Naive thymus-derived CD4-positive, alpha-beta T cell (primary cell): ENCODE measurements around the gene SPACDR. TPM values are rescaled to one million over a fixed set of nuclear protein-coding genes. Genes with fewer than 3 reads are reported as not detected.

Experiments
- ATAC-seq: fragments of 150-1000 bp; cut with Tn5 transposase; 2 replicates; pipeline ENCODE4 v1.10.0; 2021; ENCODE audit warnings: mild to moderate bottlenecking, moderate library complexity
- CTCF ChIA-PET: fragments of 350-600 bp; sonication (Branson Sonifier 250); formaldehyde crosslinking; loops from one replicate; lab custom pipeline; 2021; ENCODE audit warnings: antibody characterized with exemption; lab: Charles Lee
- POLR2A ChIA-PET: fragments of 350-600 bp; sonication (Branson Sonifier 250); formaldehyde crosslinking; loops from one replicate; lab custom pipeline; 2021; ENCODE audit warnings: antibody characterized with exemption, inconsistent platforms; lab: Charles Lee
- DNase-seq, 9 donors: peaks; one replicate each; pipeline versions ENCODE4 v3.0.0 to v3.0.0-alpha.2; 2020 to 2022; ENCODE audit warnings: mixed read lengths in 1 of 9
- H3K27ac ChIP-seq: one replicate; pipeline ENCODE4 v1.7.0; 2013; ENCODE audit warnings: mild to moderate bottlenecking, low read depth, low read length, moderate library complexity
- H3K27me3 ChIP-seq, 2 donors: one replicate each; pipeline ENCODE4 v1.7.0; 2013; ENCODE audit warnings: low read length in 2 of 2, mild to moderate bottlenecking in 2 of 2, moderate library complexity in 2 of 2; ENCODE audit not compliant: control insufficient read depth in 2 of 2, insufficient read depth in 2 of 2
- H3K36me3 ChIP-seq, 3 experiments: 1 replicate in 2 of 3; 2 replicates in 1 of 3; pipeline ENCODE4 v1.7.0; 2013; ENCODE audit warnings: low read length in 3 of 3, mild to moderate bottlenecking in 3 of 3, moderate library complexity in 1 of 3; ENCODE audit not compliant: insufficient read depth in 3 of 3, control insufficient read depth in 2 of 3
- H3K4me1 ChIP-seq, 2 donors: one replicate each; pipeline ENCODE4 v1.7.0; 2013; ENCODE audit warnings: low read length in 2 of 2, mild to moderate bottlenecking in 2 of 2, moderate library complexity in 1 of 2; ENCODE audit not compliant: control insufficient read depth in 2 of 2, insufficient read depth in 2 of 2
- H3K4me3 ChIP-seq: 2 replicates; pipeline ENCODE4 v1.7.0; 2013; ENCODE audit warnings: mild to moderate bottlenecking, low read length
- H3K9me3 ChIP-seq, 3 experiments: 1 replicate in 2 of 3; 2 replicates in 1 of 3; pipeline ENCODE4 v1.7.0; 2013; ENCODE audit warnings: low read length in 3 of 3; ENCODE audit not compliant: control insufficient read depth in 2 of 3
- H3K27ac Mint-ChIP-seq, 9 donors: one replicate each; pipeline ENCODE4 v1.8.0; 2020 to 2022; ENCODE audit warnings: mixed read lengths in 9 of 9, mild to moderate bottlenecking in 8 of 9, moderate library complexity in 5 of 9, inconsistent platforms in 2 of 9
- H3K27me3 Mint-ChIP-seq, 5 donors: one replicate each; pipeline ENCODE4 v1.8.0; 2021 to 2022; ENCODE audit warnings: mixed read lengths in 5 of 5, mild to moderate bottlenecking in 1 of 5
- H3K36me3 Mint-ChIP-seq, 5 donors: one replicate each; pipeline ENCODE4 v1.8.0; 2020 to 2022; ENCODE audit warnings: mixed read lengths in 5 of 5, mild to moderate bottlenecking in 3 of 5, inconsistent platforms in 1 of 5
- H3K4me1 Mint-ChIP-seq, 7 donors: one replicate each; pipeline ENCODE4 v1.8.0; 2020 to 2022; ENCODE audit warnings: mixed read lengths in 7 of 7, mild to moderate bottlenecking in 3 of 7, inconsistent platforms in 1 of 7
- H3K4me3 Mint-ChIP-seq, 10 donors: one replicate each; pipeline ENCODE4 v1.8.0; 2020 to 2022; ENCODE audit warnings: mild to moderate bottlenecking in 10 of 10, mixed read lengths in 10 of 10, moderate library complexity in 6 of 10, inconsistent platforms in 2 of 10
- H3K9me3 Mint-ChIP-seq, 11 donors: one replicate each; pipeline ENCODE4 v1.8.0; 2020 to 2022; ENCODE audit warnings: mixed read lengths in 11 of 11, mild to moderate bottlenecking in 4 of 11, inconsistent platforms in 1 of 11, moderate library complexity in 1 of 11
- intact Hi-C, 2 donors: fragments of 100-400 bp; cut with micrococcal nuclease; formaldehyde crosslinking; loops; one replicate each; pipeline ENCODE4 v1.15.1; 2023
- polyA plus RNA-seq, 2 donors: library from polyadenylated mRNA; unstranded; fragments of 300-500 nt; fragmentation: Illumina TruSeq; gene quantifications; one replicate each; pipeline ENCODE4 v1.2.3, GENCODE V29; 2021
- total RNA-seq, 6 experiments: library from RNA in 5 of 6; stranded (reverse) in 5 of 6; gene quantifications; 1 replicate in 5 of 6; 2 replicates in 1 of 6; pipeline ENCODE4 v1.2.3 and lab custom pipeline; 2021 to 2026

SPACDR gene, protein sequence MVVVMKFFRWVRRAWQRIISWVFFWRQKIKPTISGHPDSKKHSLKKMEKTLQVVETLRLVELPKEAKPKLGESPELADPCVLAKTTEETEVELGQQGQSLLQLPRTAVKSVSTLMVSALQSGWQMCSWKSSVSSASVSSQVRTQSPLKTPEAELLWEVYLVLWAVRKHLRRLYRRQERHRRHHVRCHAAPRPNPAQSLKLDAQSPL
- total RNA-seq (1 to 10 TPM; 1.6 to 7.8 (median 2.2) TPM), polyA plus RNA-seq (under 1 TPM in 1 of 2 donors, not detected in 1; 0.85 TPM), total RNA-seq (lab: John Stamatoyannopoulos, UW) (0.40 reads per million)

DNA sequence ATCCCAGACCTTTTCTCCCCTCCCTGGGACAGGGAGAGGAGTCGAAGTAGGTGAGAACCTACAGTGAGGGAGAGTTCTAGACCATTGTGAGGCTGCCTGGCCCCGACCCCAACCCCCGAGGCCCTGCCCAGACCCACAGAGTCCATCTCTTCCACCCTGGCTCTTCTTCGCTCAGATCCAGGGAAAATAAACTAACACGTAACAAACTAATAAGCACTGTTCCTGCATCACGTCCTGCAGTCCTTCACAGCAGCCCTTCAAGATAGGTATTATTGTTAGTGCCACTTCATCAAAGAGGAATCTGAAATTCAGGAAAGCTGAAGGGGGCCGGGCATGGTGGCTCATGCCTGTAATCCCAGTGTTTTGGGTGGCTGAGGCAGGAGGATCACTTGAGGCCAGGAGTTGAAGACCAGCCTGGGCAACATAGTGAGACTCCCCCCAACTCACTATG lies at the start of gene SPACDR:
SPACDR (minus strand) TSS at position 51 of the 451 bp plus-strand sequence. CDS start 235 bp downstream, outside the sequence.
- POLR2A ChIA-PET = interaction anchor here (0.6 to 1.8 kb wide), 5 partner anchors 10 to 230 kb away, joined by 3 to 5 read pairs (median 3); partner anchors contain the start of genes GIGYF1 and TSC22D4
- Histone ChIP-seq H3K36me3 (peaks cover 8 to 63% (median 10%) of the 10 kb centered on the region in 3 experiments), H3K9me3 (no peaks in the 10 kb centered on the region), H3K4me3 (no peak within 1 kb of the TSS), H3K27me3 (no peaks in the 10 kb centered on the region), H3K27ac (no peak within 1 kb of the TSS), H3K4me1 (peaks cover 3% of the 10 kb centered on the region in 2 donors)
- Mint-ChIP-seq H3K27me3 (no peaks in the 10 kb centered on the region), H3K9me3 (no peaks in the 10 kb centered on the region), H3K27ac (peak within 1 kb of the TSS in 6 of 9 donors; percentile 12 to 77 (median 38)), H3K4me3 (no peak within 1 kb of the TSS), H3K36me3 (peaks cover 0 to 12% (median 0%) of the 10 kb centered on the region in 5 donors), H3K4me1 (peaks cover 0 to 16% (median 4%) of the 10 kb centered on the region in 7 donors)
- DNase-seq (no peak), ATAC-seq (no peak)
- intact Hi-C loops = no loop called here
- CTCF ChIA-PET = no interaction called here

DNA sequence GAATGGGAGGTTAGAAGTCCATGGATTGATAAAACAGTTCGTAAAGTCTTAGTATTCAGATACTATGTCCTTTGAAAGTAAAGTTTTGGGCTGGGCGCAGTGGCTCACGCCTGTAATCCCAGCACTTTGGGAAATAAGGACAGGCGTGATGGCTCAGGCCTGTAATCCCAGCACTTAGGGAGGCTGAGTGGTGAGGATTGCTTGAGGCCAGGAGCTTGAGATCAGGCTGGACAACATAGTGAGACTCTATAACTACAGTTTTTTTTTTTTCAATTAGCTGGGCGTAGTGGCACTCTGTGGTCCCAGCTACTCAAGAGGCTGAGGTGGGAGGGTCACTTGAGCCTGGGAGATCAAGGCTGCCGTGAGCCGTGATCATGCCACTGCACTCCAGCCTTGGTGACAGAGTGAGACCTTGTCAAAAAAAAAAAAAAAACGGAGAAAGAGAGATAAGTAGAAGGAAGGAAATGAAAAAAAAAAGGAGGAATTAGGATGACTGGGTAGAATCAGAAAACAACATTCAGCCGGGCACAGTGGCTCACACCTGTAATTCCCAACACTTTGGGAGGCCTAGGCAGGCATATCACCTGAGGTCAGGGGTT lies 49.3 kb upstream of the SPACDR start:
- H3K4me3 ChIP-seq = no peak overlapping the region
- peaks cover 19 to 41% (median 31%) of the 10 kb centered on the region in 7 donors for H3K4me1 Mint-ChIP-seq
- peak overlapping the region in 2 of 9 donors; percentile 55 to 73 for H3K27ac Mint-ChIP-seq
- CTCF ChIA-PET = interaction anchor here (0.6 to 0.7 kb wide), 2 partner anchors 20 to 434 kb away, joined by 3 to 6 read pairs; no protein-coding TSS in a partner anchor
- H3K4me3 Mint-ChIP-seq = peak overlapping the region in 3 of 10 donors; percentile 7 to 32 (median 12)
- DNase-seq (no peak), ATAC-seq (no peak)
- peaks cover 23 to 29% of the 10 kb centered on the region in 2 donors for H3K4me1 ChIP-seq
- POLR2A ChIA-PET = no interaction called here
- H3K27me3 ChIP-seq = no peaks in the 10 kb centered on the region
- no peaks in the 10 kb centered on the region for H3K36me3 ChIP-seq
- H3K27me3 Mint-ChIP-seq = peaks cover 0 to 4% (median 0%) of the 10 kb centered on the region in 5 donors
- H3K36me3 Mint-ChIP-seq = no peaks in the 10 kb centered on the region
- H3K9me3 ChIP-seq = no peaks in the 10 kb centered on the region
- H3K27ac ChIP-seq = no peak overlapping the region
- intact Hi-C loops = no loop called here
- no peaks in the 10 kb centered on the region for H3K9me3 Mint-ChIP-seq

DNA sequence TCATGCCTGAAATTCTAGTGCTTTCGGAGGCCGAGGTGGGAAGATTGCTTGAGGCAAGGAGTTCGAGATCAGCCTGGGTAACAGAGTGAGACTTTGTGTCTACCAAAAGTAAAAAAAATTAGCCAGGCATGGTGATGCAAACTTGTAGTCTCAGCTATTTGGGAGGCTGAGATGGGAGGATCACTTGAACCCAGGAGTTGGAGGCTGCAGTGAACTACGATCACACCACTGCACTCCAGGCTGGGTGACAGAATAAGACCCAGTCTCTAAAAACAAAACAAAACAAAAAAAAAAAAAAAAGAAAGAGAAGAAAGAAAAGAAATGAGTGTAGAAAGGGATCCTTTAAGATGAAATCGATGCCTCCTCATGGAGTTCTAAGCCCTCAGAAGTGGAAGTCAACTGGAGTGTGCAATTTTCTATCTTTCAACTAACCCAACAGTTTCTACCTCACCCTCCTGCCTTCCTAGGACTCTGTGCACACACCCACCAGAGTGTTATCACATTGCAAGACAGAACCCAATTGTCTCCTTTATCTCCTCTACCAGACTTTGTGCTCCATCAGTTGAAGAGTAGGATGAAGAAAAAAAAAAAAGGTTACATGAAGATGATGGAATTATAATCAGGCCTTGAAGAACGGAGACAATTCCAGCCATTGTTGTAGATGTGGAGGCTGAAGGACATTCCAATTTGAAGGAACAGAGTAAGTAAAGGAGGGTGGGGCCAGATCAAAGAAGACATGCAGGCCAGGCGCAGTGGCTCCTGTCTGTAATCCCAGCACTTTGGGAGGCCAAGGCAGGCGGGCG lies 46.6 kb upstream of the SPACDR start:
- DNase-seq (no peak), ATAC-seq (no peak)
- ChIA-PET POLR2A (no interaction called here), CTCF (no interaction called here)
- peak overlapping the region in 3 of 9 donors; percentile 3 to 63 (median 45) for H3K27ac Mint-ChIP-seq
- peaks cover 12 to 23% (median 17%) of the 10 kb centered on the region in 7 donors for H3K4me1 Mint-ChIP-seq
- H3K27me3 Mint-ChIP-seq = peaks cover 0 to 7% (median 0%) of the 10 kb centered on the region in 5 donors
- H3K9me3 ChIP-seq = no peaks in the 10 kb centered on the region
- H3K27ac ChIP-seq = no peak overlapping the region
- peaks cover 3 to 9% of the 10 kb centered on the region in 2 donors for H3K4me1 ChIP-seq
- no peak overlapping the region for H3K4me3 ChIP-seq
- intact Hi-C loops = no loop called here
- no peaks in the 10 kb centered on the region for H3K36me3 Mint-ChIP-seq
- peaks cover 0 to 2% (median 0%) of the 10 kb centered on the region in 11 donors for H3K9me3 Mint-ChIP-seq
- no peak overlapping the region for H3K4me3 Mint-ChIP-seq
- no peaks in the 10 kb centered on the region for H3K36me3 ChIP-seq
- no peaks in the 10 kb centered on the region for H3K27me3 ChIP-seq

DNA sequence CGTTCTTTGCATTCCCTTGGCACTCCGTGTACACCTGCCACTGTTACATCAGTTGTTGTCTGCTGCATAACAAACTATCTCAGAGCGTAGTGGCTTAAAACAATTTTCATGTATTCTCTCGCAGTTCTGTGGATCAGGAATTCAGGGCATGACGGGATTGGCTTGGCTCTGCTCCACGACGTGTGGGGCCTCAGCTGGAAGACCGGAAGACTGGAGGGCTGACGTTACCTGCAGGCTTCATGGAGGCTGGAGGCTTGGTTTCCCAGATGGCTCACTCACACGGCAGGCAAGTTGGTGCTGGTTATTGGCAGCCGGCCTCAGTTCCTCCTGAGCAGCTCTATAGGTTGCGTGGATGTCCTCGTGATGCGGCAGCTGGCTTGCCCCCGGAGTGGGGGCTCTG lies 45.2 kb upstream of the SPACDR start:
- CTCF ChIA-PET = interaction anchor here (0.6 kb wide), 1 partner anchor 164 kb away, joined by 4 read pairs; no protein-coding TSS in a partner anchor
- no peak for ATAC-seq
- H3K27me3 ChIP-seq = no peaks in the 10 kb centered on the region
- intact Hi-C loops = no loop called here
- H3K9me3 ChIP-seq = no peaks in the 10 kb centered on the region
- H3K27ac ChIP-seq = no peak overlapping the region
- H3K4me3 ChIP-seq = no peak overlapping the region
- Mint-ChIP-seq H3K4me3 (no peak overlapping the region), H3K27ac (no peak overlapping the region), H3K4me1 (peaks cover 4 to 15% (median 8%) of the 10 kb centered on the region in 7 donors), H3K36me3 (no peaks in the 10 kb centered on the region), H3K27me3 (peaks cover 0 to 7% (median 0%) of the 10 kb centered on the region in 5 donors), H3K9me3 (peaks cover 0 to 2% (median 0%) of the 10 kb centered on the region in 11 donors)
- DNase-seq = no peak
- H3K4me1 ChIP-seq = no peaks in the 10 kb centered on the region
- POLR2A ChIA-PET = interaction anchor here (0.8 kb wide), 1 partner anchor 36 kb away, joined by 3 read pairs; no protein-coding TSS in a partner anchor
- H3K36me3 ChIP-seq = no peaks in the 10 kb centered on the region

DNA sequence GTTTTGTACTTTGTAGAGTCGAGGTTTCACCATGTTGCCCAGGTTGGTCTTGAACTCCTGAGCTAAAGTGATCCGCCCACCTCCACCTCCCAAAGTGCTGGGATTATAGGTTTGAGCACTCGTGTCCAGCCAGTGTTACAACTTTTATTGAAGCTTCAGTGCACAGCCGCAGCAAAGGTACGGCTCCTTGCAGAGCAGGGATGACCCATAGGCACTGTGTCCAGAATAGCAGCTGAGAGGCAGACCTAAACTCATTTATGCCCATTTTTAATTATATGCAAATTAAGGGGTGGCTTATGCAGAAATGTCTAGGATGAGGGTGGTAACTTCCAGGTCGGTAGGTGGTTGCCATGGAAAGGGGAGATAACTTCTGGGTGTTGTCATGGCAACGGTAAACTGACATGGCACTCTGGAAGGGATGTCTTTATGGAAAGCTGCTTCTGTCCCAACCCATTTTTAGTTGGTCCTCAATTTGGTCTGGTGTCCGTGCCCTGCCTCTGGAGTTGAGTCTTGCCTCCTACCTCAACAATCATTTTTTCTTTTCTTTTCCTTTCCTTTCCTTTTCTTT lies 42.4 kb upstream of the SPACDR start:
- H3K9me3 Mint-ChIP-seq = peaks cover 0 to 2% (median 0%) of the 10 kb centered on the region in 11 donors
- H3K4me1 ChIP-seq = no peaks in the 10 kb centered on the region
- no peak overlapping the region for H3K27ac ChIP-seq
- H3K27me3 ChIP-seq = no peaks in the 10 kb centered on the region
- no peak overlapping the region for H3K4me3 ChIP-seq
- POLR2A ChIA-PET = interaction anchor here (0.5 to 1.0 kb wide), 6 partner anchors 9 to 51 kb away, joined by 3 to 6 read pairs (median 4); no protein-coding TSS in a partner anchor
- H3K9me3 ChIP-seq = no peaks in the 10 kb centered on the region
- CTCF ChIA-PET = interaction anchor here (0.8 kb wide), 1 partner anchor 11 kb away, joined by 3 read pairs; no protein-coding TSS in a partner anchor
- ATAC-seq = no peak
- H3K27ac Mint-ChIP-seq = no peak overlapping the region
- DNase-seq = no peak
- H3K4me1 Mint-ChIP-seq = peaks cover 0 to 4% (median 0%) of the 10 kb centered on the region in 7 donors
- H3K27me3 Mint-ChIP-seq = peaks cover 0 to 7% (median 0%) of the 10 kb centered on the region in 5 donors
- no peaks in the 10 kb centered on the region for H3K36me3 ChIP-seq
- no peak overlapping the region for H3K4me3 Mint-ChIP-seq
- H3K36me3 Mint-ChIP-seq = no peaks in the 10 kb centered on the region
- intact Hi-C loops = no loop called here
